GM18867 (cell line): ENCODE results near the gene PHGDH.
A peak's percentile ranks its signal among the peaks of the same experiment; 100 is the strongest.

Experiments used
- ATAC-seq: cut with Tn5 transposase; IDR thresholded peaks from one replicate; pipeline ENCODE4 v1.9.1; 2021; ENCODE audit warnings: mild to moderate bottlenecking, moderate library complexity; ENCODE audit not compliant: unreplicated experiment

The PHGDH gene

DNA sequence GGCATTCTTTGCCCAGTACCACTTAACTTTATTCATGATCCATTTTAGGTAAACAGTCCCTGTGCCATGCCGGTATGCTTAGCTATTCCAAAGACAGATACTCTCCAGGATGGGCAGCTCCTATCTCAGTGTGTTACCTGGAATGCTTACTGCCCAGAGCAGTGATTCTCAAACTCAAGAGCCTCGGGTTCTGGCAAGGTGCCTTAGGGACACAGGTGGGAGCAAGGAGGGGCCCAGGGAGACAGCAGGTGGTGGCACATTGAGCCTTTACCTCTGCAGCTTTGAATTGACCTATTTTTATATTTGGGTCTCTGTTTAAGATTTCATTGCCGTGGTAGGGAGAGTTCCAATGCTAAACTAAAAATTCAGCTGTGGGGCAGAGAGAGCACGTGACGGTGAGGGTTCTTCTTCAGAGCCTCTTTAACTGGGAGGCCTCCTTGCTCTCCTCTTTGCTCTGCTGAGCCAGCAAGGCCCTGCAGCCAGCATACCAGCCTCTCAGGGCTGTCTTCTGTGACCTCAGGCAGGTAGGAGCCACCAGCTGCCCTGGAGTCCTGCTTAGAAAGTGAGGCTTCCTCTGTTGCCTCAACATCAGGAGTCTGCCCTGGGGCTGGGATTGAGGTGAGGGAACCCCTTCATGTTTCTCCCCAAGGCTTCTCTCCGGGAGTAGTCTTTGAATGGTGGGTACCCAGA, 20.2 kb downstream of the PHGDH start:
- ATAC-seq, result no peak

DNA sequence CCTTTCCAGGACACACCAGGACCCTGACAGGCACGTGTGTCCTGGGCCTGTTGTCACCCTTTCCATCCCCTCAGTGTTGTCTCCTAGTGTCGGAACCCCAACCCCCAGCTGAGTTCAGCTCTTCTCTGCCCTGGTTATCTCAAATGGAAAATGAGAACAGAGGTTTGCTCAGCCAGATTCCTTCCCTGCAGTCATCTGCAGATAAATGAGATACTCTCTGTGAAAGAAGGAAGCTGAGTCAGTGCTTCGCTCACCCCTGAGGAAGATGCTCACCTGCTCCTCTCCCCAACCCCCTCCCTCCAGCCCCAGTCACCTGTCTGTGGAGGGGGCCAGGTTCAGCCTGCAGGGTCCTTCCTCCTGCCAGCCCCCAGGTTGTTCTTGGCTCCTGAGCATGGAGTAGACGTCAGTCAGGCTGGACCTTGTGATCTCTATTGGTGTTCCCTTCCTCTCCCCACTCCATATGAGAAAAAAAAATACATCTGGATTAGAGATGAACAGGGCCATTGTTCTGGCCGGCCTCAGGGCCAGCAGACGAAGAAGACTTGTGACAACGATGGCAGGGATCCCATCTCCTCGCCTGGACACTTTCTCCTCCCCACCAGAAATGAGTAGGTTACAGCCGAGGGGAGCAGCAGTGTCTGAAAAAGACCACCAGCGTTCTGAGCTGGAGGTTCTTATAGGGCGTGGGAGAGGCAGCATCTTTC, 20.9 kb downstream of the PHGDH start:
- no peak for ATAC-seq

DNA sequence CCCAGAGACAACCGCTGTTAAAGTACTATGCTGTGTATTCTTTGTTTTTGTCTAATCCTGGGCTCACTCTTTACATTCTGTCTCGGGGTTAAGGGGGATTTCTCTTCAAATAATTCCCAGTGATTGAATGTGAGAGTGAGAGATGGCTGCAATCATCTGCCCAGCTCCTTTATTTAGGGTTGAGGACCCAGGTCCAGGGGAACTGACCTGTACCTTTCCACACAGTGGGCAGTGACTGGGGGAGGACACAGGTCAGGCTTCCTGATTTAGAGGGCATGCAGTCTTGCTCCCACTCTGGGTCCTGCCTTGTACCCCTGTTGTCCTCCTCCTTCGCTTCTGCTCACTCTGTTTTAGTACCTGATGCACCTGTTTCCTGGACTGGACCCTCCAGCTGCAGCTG, 22.0 kb downstream of the PHGDH start:
- no peak for ATAC-seq

DNA sequence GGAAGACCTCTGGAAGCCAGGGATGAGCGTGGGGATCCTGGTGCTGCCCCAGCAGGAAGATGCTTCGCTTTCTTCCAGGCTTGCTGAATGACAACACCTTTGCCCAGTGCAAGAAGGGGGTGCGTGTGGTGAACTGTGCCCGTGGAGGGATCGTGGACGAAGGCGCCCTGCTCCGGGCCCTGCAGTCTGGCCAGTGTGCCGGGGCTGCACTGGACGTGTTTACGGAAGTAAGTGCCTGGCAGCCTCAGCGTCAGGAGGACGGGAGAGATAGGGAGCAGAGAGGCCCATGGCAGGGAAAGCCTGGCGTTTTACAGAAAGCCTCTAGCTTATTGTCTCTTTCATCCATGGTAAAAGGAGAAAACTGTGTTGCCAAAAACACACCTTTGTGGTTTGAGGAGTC, 23.5 kb downstream of the PHGDH start:
- no peak for ATAC-seq

DNA sequence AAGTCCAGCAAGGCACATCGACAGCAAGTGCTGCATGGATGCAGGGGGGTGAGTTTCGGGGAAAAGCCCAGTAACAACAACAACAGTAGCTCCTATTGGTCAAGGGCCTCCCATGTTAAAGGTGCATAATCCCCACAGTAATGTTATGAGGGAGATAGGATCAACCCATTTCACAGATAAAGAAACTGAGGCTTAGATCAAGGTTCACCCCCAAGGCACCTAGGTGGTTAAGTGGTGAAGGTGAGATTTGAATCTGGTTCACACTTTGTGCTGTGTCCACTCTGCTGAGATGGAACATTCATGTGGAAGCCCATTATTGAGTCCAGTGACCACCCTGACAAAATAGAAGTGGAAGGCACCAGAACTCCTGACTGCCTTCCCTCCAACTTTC, 24.9 kb downstream of the PHGDH start:
- no peak for ATAC-seq

DNA sequence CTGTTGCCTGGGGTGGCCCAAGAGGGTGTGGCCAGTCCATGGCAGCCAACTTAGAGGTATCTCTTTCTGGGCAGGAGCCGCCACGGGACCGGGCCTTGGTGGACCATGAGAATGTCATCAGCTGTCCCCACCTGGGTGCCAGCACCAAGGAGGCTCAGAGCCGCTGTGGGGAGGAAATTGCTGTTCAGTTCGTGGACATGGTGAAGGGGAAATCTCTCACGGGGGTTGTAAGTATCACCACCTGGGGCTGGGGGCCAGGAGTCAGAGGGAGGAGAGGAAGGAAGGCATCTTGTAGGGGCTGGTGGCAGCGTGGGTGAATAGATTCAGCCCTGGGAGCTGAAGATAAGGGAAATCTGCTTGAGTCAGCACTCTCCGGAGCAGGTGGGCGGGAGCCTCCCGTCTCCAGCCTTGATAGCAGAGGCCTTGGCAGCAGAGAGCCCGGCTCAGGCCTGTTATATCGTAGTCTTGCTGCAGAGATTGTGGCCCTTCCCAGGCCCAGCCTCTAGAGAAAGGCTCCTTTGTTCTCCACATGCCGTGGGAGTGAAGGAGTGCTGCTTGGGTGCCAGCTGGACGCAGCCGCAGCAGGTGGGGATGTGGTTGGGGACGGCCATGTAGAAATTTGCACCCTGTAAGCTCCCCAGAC, 25.4 kb downstream of the PHGDH start:
- no peak for ATAC-seq

DNA sequence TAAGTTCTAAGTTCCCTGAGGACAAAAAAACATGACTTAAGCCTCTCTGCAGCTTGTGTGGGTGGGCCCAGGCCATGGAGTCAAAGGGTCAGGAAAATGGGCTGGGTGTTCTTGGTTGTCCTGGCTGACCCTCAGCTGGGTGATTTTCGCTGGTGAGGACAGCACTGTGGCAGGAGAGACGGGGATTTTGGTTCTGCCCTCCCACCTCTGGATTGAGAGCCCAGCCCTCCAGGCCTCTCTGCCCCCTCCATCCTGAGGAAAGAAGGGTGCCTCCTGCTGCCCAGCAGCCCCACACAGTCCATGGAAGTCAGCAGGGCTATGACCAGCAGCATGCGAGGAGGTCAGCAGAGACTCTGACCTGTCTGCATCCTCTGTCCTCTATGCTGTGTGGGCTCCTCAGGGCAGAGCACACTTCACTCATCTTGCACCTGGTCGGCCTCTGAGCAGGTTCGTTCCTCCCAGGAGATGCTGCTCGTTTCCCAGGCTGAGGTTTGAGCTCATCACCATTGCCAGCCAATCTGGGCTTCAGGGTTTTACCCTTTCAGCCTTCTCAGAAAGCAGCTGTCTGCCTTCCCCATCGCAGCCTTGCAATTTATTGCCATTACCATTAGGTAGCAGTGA, 26.5 kb downstream of the PHGDH start:
- no peak for ATAC-seq

DNA sequence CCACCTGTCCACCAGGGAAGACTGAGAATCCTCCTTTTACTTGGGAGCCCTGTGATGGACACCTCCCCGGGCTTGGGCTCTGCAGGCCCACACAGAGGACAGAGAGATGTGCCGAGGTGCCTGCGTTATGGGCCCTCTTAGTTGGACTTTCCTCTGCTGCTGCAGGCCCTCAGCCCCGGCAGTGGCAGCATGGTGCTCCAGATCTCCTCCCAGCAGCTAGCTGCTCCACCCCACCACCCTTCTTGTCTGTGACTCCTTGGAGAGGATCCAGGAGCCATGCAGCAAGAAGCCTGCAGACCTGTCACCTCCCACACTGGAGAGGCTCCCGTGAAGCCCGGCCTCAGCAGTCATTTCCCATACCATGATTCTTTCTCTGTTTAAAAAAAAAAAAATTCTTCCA, 27.4 kb downstream of the PHGDH start:
- no peak for ATAC-seq

DNA sequence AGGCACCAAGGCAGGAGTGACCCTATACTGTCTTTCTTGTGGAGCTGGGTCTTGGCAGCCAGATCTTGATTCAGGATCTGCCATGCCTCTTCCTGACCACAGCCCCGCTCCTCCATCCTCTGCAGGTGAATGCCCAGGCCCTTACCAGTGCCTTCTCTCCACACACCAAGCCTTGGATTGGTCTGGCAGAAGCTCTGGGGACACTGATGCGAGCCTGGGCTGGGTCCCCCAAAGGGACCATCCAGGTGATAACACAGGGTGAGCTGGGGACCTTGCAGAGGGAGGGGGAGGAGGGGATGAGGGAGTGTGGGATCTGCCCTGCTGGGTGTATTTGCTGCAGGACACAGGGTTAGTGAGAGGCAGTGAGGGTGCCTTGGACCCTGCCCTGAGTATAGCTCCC, 28.5 kb downstream of the PHGDH start:
- ATAC-seq, result no peak

DNA sequence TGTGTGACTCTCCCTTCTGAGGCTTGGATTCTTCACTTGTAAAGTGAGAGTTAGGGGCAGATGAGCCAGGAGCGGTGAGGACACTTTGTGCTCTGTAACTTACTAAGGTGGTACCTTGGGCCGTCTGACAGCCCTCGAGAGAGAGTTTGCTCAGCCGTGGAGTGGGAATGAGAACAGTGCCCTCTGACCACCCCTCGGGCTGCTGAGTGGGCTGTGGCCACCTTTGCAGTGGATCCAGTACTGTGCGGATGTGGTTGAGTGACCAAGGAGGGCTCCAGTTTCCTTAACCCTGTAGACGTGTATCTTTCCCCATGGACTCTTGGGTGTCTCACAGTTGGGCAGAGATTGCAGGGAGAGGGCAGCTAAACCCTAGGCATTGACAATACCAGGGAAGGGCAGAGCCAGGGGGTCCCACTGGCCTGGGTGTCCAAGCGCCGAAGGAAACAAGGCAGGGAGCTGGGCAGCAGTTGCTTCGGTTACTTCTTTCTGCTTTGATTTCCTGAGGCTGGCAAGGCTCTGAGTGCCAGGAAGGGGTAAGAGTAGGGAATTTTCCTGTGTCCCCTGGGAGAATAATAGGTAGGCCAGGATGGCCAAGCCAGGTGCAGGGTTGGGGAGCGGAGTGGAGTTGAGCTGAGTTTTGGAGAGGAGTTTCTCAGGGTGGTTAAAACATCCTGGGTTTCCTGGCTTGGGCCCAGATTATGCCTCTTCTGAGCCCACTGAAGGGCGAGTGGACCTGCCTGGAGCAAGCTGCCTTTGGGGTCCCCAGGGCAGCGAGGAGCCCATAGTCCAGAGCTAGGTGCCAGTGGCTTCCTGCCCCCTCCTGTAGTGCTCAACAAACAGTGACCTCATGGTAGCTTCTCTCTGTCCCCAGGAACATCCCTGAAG, 29.4 kb downstream of the PHGDH start:
- ATAC-seq, result no peak

DNA sequence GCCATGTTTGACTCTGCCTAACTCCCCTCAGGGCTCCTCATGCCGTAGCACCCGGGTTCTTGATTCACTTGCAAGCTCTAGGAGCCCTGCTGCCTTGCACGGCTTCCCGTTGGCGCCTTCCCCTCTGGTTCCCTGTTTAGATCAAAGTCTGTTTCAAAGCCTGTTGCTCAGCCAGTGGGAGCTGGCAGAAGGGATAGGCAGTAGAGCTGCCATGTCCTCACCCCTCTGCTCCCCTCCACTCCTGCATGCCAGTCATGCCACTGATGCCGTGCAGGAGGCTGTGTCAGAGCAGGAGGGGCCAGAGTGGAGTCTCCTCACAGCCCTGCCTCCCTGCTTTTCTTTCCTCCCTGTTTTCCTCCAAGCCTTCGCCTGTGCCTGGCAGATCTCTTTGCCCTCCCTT, 30.5 kb downstream of the PHGDH start:
- ATAC-seq, result no peak

DNA sequence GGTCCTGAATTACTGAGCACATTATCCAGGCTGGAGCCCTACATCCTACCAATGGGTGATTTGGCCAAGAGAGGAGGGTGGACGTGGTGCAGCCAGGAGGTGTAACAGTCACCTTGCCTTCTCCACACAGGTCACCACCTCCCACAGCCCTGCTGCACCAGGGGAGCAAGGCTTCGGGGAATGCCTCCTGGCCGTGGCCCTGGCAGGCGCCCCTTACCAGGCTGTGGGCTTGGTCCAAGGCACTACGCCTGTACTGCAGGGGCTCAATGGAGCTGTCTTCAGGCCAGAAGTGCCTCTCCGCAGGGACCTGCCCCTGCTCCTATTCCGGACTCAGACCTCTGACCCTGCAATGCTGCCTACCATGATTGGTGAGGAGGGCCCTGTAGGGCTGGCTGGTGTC, 30.9 kb downstream of the PHGDH start:
- no peak for ATAC-seq

DNA sequence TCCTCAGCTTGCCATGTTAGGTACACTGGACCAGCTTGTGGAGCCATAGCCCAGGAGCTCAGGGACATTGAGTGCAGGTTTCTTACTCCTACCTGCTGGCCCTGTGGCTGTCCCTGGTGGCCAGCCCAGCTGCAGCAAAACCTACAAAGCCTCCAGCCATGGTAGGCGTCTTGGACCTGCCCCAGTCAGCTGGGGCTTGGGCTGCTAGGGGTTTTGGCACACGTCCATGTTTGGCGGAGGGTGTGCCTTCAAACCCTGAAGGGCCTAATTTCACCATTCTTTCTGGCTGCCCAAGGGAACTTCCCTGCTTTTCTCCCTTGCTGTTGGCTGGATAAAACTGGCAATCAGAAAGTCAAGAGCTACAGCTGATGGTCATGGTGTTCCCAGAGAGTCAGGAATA, 31.6 kb downstream of the PHGDH start:
- no peak for ATAC-seq

DNA sequence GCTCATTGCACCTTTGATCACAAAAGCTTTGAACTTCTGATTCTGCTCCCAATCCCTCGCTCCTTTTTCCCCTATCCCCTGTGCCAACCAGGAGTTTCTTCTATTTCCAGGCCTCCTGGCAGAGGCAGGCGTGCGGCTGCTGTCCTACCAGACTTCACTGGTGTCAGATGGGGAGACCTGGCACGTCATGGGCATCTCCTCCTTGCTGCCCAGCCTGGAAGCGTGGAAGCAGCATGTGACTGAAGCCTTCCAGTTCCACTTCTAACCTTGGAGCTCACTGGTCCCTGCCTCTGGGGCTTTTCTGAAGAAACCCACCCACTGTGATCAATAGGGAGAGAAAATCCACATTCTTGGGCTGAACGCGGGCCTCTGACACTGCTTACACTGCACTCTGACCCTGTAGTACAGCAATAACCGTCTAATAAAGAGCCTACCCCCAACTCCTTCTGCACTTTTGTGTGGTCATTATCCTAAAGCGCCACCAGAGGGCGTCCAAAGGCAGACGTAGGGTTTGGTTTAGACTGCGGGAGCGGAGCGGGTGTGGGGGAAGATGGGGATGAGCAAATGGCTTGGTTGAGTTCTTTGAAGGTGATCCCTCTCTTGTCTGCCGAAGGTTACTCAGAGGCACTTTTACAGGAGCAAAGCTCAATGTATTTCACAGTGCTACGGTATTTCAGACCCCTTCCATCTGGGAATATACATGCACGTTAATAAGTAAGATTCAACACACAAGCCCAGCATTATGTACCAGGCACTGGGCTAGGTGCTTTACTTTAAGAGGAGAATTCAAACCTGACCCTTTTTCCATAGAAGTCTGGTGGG, 32.3 kb downstream of the PHGDH start:
- peak; percentile 76 for ATAC-seq

DNA sequence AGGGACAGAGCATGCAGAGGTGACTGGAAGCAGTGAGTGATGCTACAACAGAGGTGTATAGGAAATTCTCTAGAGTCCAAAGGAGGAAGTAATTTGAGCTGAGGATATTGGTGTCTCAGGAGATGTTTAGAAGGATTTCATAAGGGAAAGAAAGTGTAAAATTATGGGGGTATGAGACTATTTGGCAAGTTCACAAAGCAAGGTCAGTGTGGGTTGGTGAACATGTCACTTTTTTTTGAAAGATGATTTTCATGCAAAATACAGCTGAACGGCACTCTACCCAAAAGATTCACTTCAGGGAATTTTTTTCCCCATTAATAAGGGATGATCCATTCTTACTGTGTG, 32.8 kb downstream of the PHGDH start:
- no peak for ATAC-seq

DNA sequence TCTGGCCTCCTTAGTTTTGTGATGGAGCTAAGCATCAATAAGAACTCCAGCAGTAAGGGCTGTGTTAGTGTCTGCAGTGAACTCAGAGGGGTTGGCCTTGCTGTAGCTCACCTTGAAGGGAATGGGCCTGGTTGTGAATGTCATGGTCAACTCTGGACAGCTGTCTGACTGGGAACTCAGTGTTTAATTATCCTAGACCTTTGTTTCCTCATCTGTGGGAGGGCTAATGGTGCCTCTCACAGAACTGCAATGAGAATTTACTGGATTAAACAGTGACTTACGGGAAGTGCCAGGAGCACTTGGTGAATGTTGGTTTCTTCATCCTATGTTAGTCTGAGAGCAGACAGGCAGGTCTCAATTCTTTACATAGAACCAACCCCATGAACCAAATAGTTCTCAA, 33.3 kb downstream of the PHGDH start:
- no peak for ATAC-seq

DNA sequence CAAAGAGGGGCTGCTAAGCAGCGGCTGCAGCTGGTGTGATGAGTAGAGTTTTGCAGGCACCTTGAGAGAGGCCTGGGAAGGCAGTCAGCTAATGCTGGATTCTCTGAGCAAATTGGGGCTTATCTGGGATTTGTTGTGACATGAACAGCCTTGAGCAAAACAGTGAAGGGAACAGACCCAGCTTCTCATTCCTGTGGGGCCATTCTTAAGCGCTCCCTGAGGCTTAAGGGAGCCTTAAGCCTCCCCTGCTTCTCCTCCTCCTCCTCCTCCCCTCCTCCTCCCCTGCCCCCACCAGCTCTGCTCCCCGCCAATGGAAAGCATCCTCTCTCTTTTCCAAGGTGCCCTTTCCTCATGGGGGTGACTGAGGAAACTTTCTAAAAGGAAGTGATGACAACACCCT, 35.7 kb downstream of the PHGDH start:
- ATAC-seq, result no peak

DNA sequence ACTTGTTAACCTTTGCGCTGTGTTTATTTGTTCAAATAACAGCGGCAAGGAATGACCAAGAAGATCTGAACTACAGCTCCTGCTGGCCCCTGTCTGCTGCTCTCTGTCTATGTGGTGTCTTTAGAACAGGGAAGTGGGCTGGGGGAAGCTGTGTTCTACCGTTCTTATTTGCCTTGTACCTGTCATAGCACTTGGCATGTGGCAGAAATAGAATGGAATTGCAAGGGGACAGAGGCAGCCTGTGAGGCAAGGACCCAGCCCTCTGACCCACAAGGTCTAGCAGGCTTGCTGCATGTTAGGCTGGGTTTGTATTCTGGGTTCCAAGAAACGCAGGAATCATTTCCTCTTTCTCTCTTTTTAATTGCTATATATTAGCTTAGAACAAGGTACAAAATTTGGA, 36.3 kb downstream of the PHGDH start:
- ATAC-seq, result no peak

DNA sequence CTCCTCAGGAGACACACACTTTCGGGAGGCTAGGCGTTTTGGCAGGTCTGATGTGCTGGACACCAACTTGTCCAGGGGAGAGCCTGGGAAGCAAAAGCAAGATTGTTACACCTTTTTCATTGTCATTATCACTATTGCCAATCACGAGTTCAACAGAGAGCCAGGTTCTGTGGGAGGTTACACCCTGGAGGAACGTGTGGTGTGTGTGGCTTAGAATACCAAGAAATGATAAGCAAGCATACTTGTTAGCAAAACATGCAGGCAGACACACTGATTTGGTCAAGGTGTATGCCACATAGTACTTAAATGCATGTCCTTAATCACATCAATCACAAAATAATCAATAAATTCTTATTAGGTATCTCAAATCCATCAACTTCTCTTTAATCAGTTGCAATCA, 40.9 kb downstream of the PHGDH start:
- ATAC-seq, result no peak

DNA sequence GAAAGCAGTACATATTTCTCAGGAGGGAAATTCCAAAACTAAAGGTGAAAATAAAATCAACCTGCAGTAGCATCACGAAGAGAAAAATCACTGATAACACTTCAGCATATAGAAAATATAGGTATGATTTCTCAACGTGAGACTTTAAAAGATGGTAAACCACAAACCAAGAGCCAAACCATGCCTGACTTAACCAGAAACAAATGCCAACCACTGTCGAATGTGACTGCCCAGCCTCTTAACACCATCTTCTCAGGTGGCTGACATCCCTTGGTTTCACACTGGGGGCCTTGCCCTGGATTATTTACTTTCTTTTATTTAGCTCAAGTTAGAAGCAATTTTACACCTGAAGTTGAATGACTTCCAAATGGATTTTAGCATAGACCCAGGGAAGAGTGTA, 46.9 kb downstream of the PHGDH start:
- ATAC-seq, result no peak
